ENCODE results near the gene DNAAF3.

Gene DNAAF3

GRCh38 chr19:55152017-55152416 is 14.4 kb downstream of the DNAAF3 start:
- TF ChIP-seq CTCF (conservative IDR thresholded peaks at IDR 0.05; ENCODE audit: control insufficient read depth, insufficient read depth, low read depth, low read length), result no peak
- no peak for DNase-seq (ENCODE audit: low read depth)

DNA sequence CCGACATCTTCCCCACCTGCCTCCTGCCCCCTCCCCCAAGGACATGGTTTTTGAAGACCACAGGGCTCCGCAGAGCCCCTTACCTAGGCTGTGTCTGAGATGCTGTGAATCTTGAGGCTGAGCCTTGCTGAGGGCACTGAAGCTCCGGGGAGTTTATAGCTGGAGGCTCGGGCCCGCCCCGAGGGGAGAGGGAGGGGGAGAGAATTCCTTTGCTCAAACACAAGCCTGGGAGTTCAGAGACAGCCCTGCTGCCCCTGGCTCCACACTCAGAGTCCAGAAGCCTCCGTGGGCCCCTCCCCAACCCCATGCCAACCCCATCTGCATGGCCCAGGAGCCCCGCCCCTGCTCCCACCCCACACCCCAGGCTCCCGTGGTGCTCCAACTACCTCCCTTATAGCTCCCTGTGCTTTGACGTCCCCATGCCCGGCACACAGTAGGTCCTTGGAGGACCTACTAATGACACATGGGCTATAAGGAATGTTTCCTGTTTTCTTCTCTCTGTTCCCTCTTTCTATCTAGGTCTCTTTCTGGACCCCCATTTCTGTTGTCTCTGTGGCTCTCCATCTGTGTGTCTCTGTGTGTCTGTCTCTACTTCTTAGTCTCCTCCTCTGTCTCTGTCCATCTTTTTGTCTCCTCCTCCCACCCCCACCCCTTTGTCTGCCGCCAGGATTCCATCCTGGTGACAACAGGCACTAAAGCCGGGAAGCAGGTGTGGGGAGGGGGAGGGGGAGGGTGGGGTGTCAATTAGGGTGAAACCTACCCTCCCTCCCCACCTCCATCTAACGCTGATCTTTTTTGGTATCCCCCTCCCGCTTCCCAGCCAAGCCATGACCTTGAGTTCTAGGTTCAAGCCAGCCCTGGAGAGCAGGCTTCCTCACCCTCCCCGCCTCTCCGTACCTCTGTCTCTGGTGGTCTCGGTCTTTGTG is 17.1 kb downstream of the DNAAF3 start, which contains the start of gene TNNT1:
Gene TNNT1, minus strand, starts transcription at position 129 of the 926 bp plus-strand sequence. CDS start 2,049 bp downstream, outside the sequence.
- no peak for DNase-seq (ENCODE audit: low read depth)
- H3K4me3 ChIP-seq (ENCODE audit: control insufficient read depth, low read depth, low read length), result no peak within 1 kb of the TSS
- no peak for TF ChIP-seq CTCF (conservative IDR thresholded peaks at IDR 0.05; ENCODE audit: control insufficient read depth, insufficient read depth, low read depth, low read length)

More at GRCh38 chr19:55152017-55152416, 14.4 kb downstream of the DNAAF3 start:
- H3K4me3 ChIP-seq (ENCODE audit: control insufficient read depth, low read depth, low read length), result no peak overlapping the region

GRCh38 chr19:55147545-55148251 is 18.7 kb downstream of the DNAAF3 start:
- no peak for DNase-seq (ENCODE audit: low read depth)
- H3K4me3 ChIP-seq (ENCODE audit: control insufficient read depth, low read depth, low read length), result no peak overlapping the region
- TF ChIP-seq CTCF (conservative IDR thresholded peaks at IDR 0.05; ENCODE audit: control insufficient read depth, insufficient read depth, low read depth, low read length), result no peak

GRCh38 chr19:55146705-55147273 is 19.6 kb downstream of the DNAAF3 start:
- TF ChIP-seq CTCF (conservative IDR thresholded peaks at IDR 0.05; ENCODE audit: control insufficient read depth, insufficient read depth, low read depth, low read length), result no peak
- no peak for DNase-seq (ENCODE audit: low read depth)
- H3K4me3 ChIP-seq (ENCODE audit: control insufficient read depth, low read depth, low read length), result no peak overlapping the region

GRCh38 chr19:55146078-55146704 is 20.2 kb downstream of the DNAAF3 start:
- peak; percentile 54 for TF ChIP-seq CTCF (conservative IDR thresholded peaks at IDR 0.05; ENCODE audit: control insufficient read depth, insufficient read depth, low read depth, low read length)
- H3K4me3 ChIP-seq (ENCODE audit: control insufficient read depth, low read depth, low read length), result no peak overlapping the region
- peak; percentile 26 for DNase-seq (ENCODE audit: low read depth)

DNA sequence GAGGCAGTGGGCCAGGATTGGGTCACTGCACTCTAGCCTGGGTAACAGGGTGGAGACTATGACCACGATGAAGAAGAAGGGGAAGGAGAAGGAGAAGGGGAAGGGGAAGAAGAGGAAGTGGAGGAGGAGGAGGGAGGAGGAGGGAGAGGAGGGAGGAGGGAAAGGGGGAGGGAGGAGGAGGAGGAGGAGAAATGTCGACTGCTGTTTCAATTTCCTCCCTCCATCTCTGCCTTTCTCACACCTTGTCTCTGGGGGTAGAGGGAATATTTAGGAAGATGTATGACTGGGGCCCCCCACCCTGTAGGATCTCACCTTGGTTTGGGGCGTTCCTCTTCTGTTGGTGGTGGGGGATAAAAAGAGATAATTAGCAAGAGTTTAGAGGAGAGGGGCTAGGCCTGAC is 21.2 kb downstream of the DNAAF3 start:
- no peak for DNase-seq (ENCODE audit: low read depth)
- TF ChIP-seq CTCF (conservative IDR thresholded peaks at IDR 0.05; ENCODE audit: control insufficient read depth, insufficient read depth, low read depth, low read length), result no peak
- no peak overlapping the region for H3K4me3 ChIP-seq (ENCODE audit: control insufficient read depth, low read depth, low read length)
